Neural cell (in vitro differentiated cells): ENCODE measurements around the gene ARHGEF17. TPM values are rescaled to one million over a fixed set of nuclear protein-coding genes. Genes with fewer than 3 reads are reported as not detected.
A peak's percentile ranks its signal among the peaks of the same experiment; 100 is the strongest.

Source experiments
- H2AFZ ChIP-seq: fragments of 200-600, 300-800 bp; sonication (generic), shearing (Covaris generic); 2 replicates; pipeline ENCODE4 v1.6.0; 2014; ENCODE audit warnings: low read depth, mild to moderate bottlenecking, antibody characterized with exemption, low read length, moderate library complexity
- H3F3A ChIP-seq: fragments of 200-600 bp; shearing (Covaris generic); 2 replicates; pipeline ENCODE4 v1.6.1; 2016; ENCODE audit warnings: mild to moderate bottlenecking, moderate library complexity, mixed read lengths, antibody characterized with exemption, low read length; ENCODE audit not compliant: insufficient read depth, poor library complexity, severe bottlenecking
- H3K27ac ChIP-seq: fragments of 200-600, 300-800 bp; sonication (generic), shearing (Covaris generic); 2 replicates; pipeline ENCODE4 v1.5.1; 2014; ENCODE audit warnings: mild to moderate bottlenecking, low read length, moderate library complexity
- H3K27me3 ChIP-seq: fragments of 300-800, 200-600 bp; sonication (generic), shearing (Covaris generic); 2 replicates; pipeline ENCODE4 v1.6.0; 2014; ENCODE audit warnings: mild to moderate bottlenecking, low read depth, low read length, moderate library complexity; ENCODE audit not compliant: insufficient read depth
- H3K36me3 ChIP-seq: fragments of 300-800, 200-600 bp; sonication (generic), shearing (Covaris generic); 2 replicates; pipeline ENCODE4 v1.5.1; 2014; ENCODE audit warnings: mild to moderate bottlenecking, antibody characterized with exemption, low read length, moderate library complexity; ENCODE audit not compliant: insufficient read depth
- H3K4me2 ChIP-seq: fragments of 300-800, 200-600 bp; sonication (generic), shearing (Covaris generic); 2 replicates; pipeline ENCODE4 v1.6.0; 2014; ENCODE audit warnings: mild to moderate bottlenecking, low read length
- H3K4me3 ChIP-seq: fragments of 300-800, 200-600 bp; sonication (generic), shearing (Covaris generic); 2 replicates; pipeline ENCODE4 v1.5.1; 2014; ENCODE audit warnings: mild to moderate bottlenecking, low read length, moderate library complexity
- H3K79me2 ChIP-seq: fragments of 200-600 bp; shearing (Covaris generic); replicated peaks from 2 replicates; pipeline ENCODE4 v1.6.0; 2014; ENCODE audit warnings: mild to moderate bottlenecking, low read length, moderate library complexity; ENCODE audit not compliant: insufficient read depth
- H3K9ac ChIP-seq: fragments of 300-800, 200-600 bp; sonication (generic), shearing (Covaris generic); 2 replicates; pipeline ENCODE4 v1.6.1; 2016; ENCODE audit warnings: mild to moderate bottlenecking, low read length, mixed read lengths
- H3K9me2 ChIP-seq: fragments of 200-600 bp; shearing (Covaris generic); 2 replicates; pipeline ENCODE4 v1.6.1; 2016; ENCODE audit warnings: mild to moderate bottlenecking, low read length, mixed read lengths; ENCODE audit not compliant: insufficient read depth
- H3K9me3 ChIP-seq: fragments of 200-600, 300-800 bp; sonication (generic), shearing (Covaris generic); 2 replicates; pipeline ENCODE4 v1.6.1; 2016; ENCODE audit warnings: mild to moderate bottlenecking, mixed run types, low read length, moderate library complexity, mixed read lengths
- H4K20me1 ChIP-seq: fragments of 200-600 bp; shearing (Covaris generic); 2 replicates; pipeline ENCODE4 v1.6.1; 2016; ENCODE audit warnings: mild to moderate bottlenecking, mixed run types; ENCODE audit not compliant: insufficient read depth
- EP300 ChIP-seq: fragments of 450-650 bp; conservative IDR thresholded peaks from 2 replicates; pipeline ENCODE4 v1.6.1; 2014; ENCODE audit warnings: antibody characterized with exemption, mild to moderate bottlenecking, moderate library complexity; ENCODE audit not compliant: poor library complexity, severe bottlenecking
- EZH2 ChIP-seq: fragments of 200-600, 300-800 bp; shearing (Covaris generic), sonication (generic); IDR thresholded peaks from 2 replicates; pipeline ENCODE4 v1.6.1; 2014; ENCODE audit warnings: antibody characterized with exemption, low read length, borderline replicate concordance, mild to moderate bottlenecking; ENCODE audit not compliant: insufficient read depth, poor library complexity, severe bottlenecking
- MXI1 ChIP-seq: fragments of 450-650 bp; conservative IDR thresholded peaks from 2 replicates; pipeline ENCODE4 v1.6.1; 2014; ENCODE audit warnings: antibody characterized with exemption, mild to moderate bottlenecking; ENCODE audit not compliant: poor library complexity, severe bottlenecking
- POLR2AphosphoS5 ChIP-seq: IDR thresholded peaks from 2 replicates; pipeline ENCODE4 v1.6.1; 2012
- RAD21 ChIP-seq: fragments of 450-650 bp; conservative IDR thresholded peaks from 2 replicates; pipeline ENCODE4 v1.6.1; 2014; ENCODE audit warnings: antibody characterized with exemption, mild to moderate bottlenecking, moderate library complexity
- SMC3 ChIP-seq: fragments of 450-650 bp; conservative IDR thresholded peaks from 2 replicates; pipeline ENCODE4 v1.6.1; 2014; ENCODE audit warnings: antibody characterized with exemption, mild to moderate bottlenecking, moderate library complexity; ENCODE audit not compliant: poor library complexity
- TAF1 ChIP-seq: IDR thresholded peaks from 2 replicates; pipeline ENCODE4 v1.6.1; 2012; ENCODE audit warnings: low read depth
- polyA minus RNA-seq: library from RNA; depleted of rRNA, polyadenylated mRNA; stranded (reverse); fragments of >200 nt; gene quantifications from 2 replicates; pipeline ENCODE4 v1.2.3, GENCODE V29; 2014
- polyA plus RNA-seq: library from polyadenylated mRNA; depleted of rRNA; stranded (reverse); fragments of >200 nt; gene quantifications from 2 replicates; pipeline ENCODE4 v1.2.3, GENCODE V29; 2014
- TF ChIP-seq, protein P1 (sequence below): fragments of 450-650 bp; IDR thresholded peaks from 2 replicates; pipeline ENCODE4 v1.5.1; 2014; ENCODE audit warnings: antibody characterized with exemption, mild to moderate bottlenecking, moderate library complexity; ENCODE audit not compliant: poor library complexity, severe bottlenecking
- TF ChIP-seq, protein P2 (sequence below): IDR thresholded peaks from 2 replicates; pipeline ENCODE4 v1.6.1; 2012; ENCODE audit warnings: borderline replicate concordance

The ARHGEF17 gene, protein sequence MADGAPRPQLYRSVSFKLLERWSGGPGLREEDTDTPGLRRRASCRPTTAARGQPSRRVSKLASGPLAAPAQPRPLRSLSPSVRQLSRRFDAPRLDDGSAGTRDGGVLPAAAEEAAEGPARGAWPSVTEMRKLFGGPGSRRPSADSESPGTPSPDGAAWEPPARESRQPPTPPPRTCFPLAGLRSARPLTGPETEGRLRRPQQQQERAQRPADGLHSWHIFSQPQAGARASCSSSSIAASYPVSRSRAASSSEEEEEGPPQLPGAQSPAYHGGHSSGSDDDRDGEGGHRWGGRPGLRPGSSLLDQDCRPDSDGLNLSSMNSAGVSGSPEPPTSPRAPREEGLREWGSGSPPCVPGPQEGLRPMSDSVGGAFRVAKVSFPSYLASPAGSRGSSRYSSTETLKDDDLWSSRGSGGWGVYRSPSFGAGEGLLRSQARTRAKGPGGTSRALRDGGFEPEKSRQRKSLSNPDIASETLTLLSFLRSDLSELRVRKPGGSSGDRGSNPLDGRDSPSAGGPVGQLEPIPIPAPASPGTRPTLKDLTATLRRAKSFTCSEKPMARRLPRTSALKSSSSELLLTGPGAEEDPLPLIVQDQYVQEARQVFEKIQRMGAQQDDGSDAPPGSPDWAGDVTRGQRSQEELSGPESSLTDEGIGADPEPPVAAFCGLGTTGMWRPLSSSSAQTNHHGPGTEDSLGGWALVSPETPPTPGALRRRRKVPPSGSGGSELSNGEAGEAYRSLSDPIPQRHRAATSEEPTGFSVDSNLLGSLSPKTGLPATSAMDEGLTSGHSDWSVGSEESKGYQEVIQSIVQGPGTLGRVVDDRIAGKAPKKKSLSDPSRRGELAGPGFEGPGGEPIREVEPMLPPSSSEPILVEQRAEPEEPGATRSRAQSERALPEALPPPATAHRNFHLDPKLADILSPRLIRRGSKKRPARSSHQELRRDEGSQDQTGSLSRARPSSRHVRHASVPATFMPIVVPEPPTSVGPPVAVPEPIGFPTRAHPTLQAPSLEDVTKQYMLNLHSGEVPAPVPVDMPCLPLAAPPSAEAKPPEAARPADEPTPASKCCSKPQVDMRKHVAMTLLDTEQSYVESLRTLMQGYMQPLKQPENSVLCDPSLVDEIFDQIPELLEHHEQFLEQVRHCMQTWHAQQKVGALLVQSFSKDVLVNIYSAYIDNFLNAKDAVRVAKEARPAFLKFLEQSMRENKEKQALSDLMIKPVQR (N-terminal part only)
- polyA plus RNA-seq (7.0 and 7.9 TPM in 2 replicates), polyA minus RNA-seq (3.8 and 9.3 TPM in 2 replicates)

DNA sequence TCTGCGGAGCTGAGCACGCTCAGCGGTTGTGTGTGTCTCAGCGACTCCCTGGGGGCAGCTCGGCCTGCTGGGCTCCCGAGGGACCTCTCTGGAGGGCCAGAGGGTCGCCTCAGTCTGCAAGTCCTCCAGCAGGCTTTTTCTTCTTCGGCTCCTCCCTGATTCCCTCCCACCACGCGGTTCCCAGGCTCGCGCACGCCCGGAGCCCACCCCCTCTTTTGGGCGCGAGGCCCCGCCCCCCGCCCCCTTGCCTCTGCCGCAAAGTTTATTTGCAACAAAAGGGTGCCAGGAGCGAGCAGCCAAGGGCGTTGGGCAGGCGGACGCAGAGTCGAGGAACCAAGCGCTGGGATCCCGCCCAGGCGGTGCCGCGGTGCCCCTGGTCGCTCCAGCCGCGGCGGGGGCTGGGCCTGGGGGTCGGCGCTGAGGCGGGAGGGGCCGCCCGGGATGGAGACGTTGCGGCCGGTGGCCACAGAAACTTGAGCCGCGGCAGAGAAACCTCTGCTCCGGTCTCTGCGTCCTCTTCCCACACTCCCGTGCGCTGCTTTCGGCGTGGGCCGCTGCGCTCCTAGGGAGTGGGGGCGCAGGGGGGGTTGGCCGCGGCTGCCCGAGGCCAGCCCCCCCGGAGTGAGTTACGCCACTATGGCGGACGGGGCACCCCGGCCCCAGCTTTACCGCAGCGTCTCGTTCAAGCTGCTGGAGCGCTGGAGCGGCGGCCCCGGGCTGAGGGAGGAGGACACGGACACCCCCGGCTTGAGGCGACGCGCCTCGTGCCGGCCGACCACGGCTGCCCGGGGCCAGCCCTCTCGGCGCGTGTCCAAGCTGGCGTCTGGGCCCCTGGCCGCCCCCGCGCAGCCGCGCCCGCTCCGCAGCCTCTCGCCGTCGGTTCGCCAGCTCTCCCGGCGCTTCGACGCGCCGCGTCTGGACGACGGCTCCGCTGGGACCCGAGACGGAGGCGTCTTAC, at the start of gene ARHGEF17:
Gene ARHGEF17, plus strand, starts transcription at position 274 of the 958 bp plus-strand sequence. Its CDS starts 363 bp downstream, at position 637.
- no peaks in the 10 kb centered on the region for H3F3A ChIP-seq
- H3K27me3 ChIP-seq, result peaks cover 16% of the 10 kb centered on the region
- H3K4me3 ChIP-seq, result peak within 1 kb of the TSS; percentile 88
- H3K9ac ChIP-seq, result peak within 1 kb of the TSS; percentile 58
- peaks cover 32% of the 10 kb centered on the region for H3K79me2 ChIP-seq
- H4K20me1 ChIP-seq, result no peaks in the 10 kb centered on the region
- H2AFZ ChIP-seq, result peak within 1 kb of the TSS; percentile 48
- peak within 1 kb of the TSS; percentile 76 for H3K4me2 ChIP-seq
- no peaks in the 10 kb centered on the region for H3K36me3 ChIP-seq
- H3K9me3 ChIP-seq, result no peaks in the 10 kb centered on the region
- TF ChIP-seq SMC3, result no peak
- TF ChIP-seq RAD21, result no peak
- TF ChIP-seq, protein P1, sequence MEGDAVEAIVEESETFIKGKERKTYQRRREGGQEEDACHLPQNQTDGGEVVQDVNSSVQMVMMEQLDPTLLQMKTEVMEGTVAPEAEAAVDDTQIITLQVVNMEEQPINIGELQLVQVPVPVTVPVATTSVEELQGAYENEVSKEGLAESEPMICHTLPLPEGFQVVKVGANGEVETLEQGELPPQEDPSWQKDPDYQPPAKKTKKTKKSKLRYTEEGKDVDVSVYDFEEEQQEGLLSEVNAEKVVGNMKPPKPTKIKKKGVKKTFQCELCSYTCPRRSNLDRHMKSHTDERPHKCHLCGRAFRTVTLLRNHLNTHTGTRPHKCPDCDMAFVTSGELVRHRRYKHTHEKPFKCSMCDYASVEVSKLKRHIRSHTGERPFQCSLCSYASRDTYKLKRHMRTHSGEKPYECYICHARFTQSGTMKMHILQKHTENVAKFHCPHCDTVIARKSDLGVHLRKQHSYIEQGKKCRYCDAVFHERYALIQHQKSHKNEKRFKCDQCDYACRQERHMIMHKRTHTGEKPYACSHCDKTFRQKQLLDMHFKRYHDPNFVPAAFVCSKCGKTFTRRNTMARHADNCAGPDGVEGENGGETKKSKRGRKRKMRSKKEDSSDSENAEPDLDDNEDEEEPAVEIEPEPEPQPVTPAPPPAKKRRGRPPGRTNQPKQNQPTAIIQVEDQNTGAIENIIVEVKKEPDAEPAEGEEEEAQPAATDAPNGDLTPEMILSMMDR, result no peak
- TF ChIP-seq TAF1, result no peak
- TF ChIP-seq EP300, result no peak
- TF ChIP-seq POLR2AphosphoS5, result no peak
- TF ChIP-seq EZH2, result no peak
- TF ChIP-seq, protein P2, sequence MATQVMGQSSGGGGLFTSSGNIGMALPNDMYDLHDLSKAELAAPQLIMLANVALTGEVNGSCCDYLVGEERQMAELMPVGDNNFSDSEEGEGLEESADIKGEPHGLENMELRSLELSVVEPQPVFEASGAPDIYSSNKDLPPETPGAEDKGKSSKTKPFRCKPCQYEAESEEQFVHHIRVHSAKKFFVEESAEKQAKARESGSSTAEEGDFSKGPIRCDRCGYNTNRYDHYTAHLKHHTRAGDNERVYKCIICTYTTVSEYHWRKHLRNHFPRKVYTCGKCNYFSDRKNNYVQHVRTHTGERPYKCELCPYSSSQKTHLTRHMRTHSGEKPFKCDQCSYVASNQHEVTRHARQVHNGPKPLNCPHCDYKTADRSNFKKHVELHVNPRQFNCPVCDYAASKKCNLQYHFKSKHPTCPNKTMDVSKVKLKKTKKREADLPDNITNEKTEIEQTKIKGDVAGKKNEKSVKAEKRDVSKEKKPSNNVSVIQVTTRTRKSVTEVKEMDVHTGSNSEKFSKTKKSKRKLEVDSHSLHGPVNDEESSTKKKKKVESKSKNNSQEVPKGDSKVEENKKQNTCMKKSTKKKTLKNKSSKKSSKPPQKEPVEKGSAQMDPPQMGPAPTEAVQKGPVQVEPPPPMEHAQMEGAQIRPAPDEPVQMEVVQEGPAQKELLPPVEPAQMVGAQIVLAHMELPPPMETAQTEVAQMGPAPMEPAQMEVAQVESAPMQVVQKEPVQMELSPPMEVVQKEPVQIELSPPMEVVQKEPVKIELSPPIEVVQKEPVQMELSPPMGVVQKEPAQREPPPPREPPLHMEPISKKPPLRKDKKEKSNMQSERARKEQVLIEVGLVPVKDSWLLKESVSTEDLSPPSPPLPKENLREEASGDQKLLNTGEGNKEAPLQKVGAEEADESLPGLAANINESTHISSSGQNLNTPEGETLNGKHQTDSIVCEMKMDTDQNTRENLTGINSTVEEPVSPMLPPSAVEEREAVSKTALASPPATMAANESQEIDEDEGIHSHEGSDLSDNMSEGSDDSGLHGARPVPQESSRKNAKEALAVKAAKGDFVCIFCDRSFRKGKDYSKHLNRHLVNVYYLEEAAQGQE, result no peak
- TF ChIP-seq MXI1, result no peak
- H3K9me2 ChIP-seq, result no peaks in the 10 kb centered on the region
- H3K27ac ChIP-seq, result no peak within 1 kb of the TSS
